Measurements from ENCODE around the gene WWC1.

- TF ChIP-seq, protein P1, sequence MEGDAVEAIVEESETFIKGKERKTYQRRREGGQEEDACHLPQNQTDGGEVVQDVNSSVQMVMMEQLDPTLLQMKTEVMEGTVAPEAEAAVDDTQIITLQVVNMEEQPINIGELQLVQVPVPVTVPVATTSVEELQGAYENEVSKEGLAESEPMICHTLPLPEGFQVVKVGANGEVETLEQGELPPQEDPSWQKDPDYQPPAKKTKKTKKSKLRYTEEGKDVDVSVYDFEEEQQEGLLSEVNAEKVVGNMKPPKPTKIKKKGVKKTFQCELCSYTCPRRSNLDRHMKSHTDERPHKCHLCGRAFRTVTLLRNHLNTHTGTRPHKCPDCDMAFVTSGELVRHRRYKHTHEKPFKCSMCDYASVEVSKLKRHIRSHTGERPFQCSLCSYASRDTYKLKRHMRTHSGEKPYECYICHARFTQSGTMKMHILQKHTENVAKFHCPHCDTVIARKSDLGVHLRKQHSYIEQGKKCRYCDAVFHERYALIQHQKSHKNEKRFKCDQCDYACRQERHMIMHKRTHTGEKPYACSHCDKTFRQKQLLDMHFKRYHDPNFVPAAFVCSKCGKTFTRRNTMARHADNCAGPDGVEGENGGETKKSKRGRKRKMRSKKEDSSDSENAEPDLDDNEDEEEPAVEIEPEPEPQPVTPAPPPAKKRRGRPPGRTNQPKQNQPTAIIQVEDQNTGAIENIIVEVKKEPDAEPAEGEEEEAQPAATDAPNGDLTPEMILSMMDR (IDR thresholded peaks at IDR 0.05; ENCODE audit: poor library complexity): no peak
- TF ChIP-seq EZH2 (IDR thresholded peaks at IDR 0.05; ENCODE audit: borderline replicate concordance): no peak
These were observed 135.4 kb downstream of the WWC1 start for GRCh38 chr5:168426864-168427172.
